Activated T-helper 1 cell treated with anti-CD3 and anti-CD28 coated beads, Interleukin-2, amount 50 U/mL, for 16 hours (primary cell): ENCODE measurements around the gene HIRA.

Experiments used
- DNase-seq, 2 donors: peaks; one replicate each; pipeline ENCODE4 v3.0.0-alpha.2; 2020; ENCODE audit warnings: low read depth in 1 of 2, low spot score in 1 of 2

Gene HIRA

DNA sequence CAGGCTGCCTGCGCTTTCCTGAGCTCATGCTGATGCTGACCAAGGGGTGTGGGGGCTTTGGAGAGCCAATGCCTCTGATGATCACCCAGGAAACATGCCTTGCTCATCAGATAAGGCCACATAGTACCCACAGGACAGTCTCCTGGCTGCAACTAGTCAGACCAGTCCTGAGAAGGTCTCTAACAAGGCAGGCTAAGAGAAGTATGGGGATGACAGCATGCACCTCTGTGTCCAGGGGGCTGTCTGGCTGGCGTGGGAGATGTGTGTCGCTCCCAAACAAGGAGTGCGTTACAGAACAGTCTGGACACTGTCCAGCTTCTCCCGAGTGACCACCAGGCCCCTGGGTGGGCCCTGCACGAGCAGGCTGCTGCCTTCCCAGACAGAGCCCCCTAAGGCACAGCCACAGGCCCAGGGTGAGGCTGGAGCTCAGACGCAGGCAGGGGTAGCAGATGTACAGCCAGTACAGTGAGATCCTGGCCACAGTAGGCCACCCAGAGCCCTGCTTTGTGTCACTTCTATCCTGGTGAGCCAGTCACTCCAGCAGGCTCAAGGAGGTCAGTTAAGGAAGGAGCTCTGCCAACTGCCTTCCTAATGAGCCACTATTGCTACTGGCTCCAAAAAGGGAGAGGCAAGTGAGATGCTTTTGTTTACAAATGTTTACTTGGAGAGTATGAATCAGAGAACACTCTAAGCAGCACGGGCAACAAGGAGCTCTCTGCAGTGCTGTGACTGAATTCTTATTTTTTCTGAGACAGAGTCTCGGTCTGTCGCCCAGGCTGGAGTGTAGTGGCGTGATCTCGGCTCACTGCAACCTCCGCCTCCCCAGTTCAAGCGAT lies 74.0 kb downstream of the HIRA start:
- DNase-seq, result no peak

DNA sequence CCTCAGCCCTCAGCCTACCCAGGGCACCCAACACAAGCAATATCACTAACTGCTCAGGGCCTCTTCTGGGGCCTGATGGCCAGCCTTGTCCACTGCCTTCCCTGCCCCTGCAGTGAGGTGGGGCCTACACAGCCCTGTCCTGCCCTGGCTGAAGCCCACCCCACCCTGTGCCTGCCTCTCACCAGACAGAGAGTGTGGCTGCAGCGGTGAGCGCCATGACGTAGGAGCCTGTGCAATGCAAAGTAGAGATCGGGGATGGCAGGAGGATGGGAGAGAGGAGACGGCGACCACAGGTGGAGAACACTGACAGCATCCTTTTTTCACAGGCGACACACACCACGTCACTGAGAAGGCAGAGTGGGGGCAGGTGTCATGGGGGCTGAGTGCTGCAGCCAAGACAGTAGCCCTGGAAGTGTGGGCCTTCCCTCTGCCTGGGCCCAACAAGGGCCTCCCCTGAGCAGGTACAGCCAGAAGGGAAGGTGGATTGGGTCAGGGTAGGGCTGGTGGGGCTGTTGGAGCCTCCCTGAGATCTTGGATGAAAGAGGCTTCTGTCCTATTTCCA lies 74.7 kb downstream of the HIRA start:
- DNase-seq, result no peak

DNA sequence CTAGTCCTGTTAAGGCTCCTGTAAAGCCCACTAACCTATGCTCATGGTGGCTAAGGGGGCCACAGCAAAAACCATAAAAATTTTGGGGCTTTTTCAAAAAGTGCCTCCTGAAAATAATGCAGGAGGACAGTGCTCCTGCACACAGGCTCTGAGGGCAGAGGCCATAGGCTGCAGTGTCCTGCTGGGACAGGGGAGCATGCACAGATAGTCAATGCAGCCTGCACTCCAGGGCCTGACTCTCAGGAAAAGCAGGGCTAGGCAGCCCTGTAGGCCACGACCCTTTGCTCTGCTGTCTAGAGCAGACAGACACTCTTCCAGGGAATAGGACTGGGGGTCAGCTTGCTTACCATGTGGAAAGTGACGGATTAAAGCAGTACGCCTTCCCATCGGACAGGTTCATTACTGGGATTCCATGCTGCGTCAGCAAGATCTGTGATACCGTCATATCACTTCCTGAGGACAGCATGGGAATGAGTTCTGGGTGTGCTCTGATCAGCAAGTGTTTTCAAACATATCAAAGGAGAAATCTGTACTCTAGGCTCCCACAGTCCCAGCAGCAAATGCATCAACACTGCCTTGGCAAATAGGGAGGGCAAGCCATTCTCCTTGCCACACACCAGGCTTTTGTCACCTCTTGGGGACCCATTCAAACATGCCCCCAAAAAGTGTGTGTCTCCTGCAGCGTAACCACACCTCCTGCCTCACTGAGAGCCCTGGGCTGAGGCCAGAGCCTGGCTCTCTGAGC lies 75.9 kb downstream of the HIRA start:
- no peak for DNase-seq

DNA sequence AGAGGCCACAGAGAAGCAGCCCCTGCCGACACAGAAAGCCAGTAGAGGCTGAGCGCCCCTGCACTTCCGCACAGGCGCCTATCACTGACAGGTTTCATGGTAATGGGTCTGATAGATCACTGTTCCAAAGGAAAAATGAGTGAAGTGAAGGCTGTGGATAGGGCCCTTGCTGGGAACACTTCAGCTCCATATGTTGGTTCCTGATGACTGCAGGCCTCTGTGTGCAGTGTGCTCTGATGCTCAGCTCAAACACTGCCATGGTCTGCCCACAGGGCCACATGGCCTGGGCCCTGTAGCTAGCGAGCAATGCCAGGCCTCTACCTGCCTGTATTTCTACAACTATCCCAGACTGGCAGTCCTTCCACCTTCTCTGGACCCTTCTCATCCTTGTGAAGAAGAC lies 77.3 kb downstream of the HIRA start:
- no peak for DNase-seq

DNA sequence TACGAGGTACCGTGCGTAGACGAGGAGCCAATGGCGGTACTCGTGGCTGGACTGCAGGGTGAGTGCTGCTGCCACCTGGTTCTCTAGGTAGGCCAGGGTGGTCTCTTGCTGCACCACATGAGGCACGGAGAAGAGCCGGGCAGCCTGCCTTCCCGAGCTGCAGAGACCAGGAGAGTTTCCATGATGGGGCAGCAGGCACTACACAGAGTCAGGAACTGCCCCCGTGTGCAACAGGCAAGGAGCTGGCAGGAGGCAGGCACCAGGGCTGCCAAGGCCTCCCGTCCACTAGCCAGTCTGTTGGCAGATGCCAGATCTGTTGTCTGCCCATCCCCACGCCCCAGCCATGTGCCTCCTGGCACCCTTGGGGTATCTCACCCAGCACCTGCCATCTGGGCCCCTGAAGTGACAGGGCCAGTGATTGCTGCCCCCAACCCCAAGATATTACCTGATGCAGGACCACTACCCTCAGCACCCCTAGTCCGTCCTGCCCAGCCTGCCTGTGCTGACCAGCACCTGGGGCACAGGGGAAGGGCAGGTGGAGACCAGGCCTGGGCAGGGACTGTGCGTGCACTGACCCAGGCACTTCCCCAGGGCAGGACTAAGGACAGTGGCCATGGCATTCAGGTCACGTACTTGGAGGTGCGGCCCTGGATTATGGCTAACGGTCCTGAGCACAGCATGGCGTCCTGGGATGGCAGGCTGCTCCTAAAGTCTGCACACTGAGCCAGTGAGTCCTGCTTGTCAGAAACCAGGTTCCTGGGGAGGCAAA lies 78.0 kb downstream of the HIRA start:
- no peak for DNase-seq

DNA sequence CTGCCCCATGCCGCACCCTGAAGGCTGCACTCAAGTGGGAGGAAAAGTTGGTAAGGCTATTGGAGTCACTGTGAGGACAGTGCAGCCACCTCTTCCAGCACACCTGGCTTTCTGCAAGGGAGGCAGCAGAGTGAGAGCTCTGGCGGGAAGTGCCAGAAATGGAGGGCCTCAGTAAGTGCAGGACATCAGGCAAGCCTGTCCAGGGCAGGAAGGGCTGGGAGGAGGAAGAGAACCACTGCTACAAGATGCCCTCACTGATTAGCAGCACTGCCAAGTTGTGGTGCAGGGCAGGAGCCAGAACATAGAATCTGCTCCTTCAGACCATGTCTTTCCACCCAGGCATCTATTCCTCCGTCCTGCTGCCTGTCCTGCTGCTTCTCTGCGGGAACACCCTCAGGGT lies 78.8 kb downstream of the HIRA start:
- DNase-seq, result no peak

DNA sequence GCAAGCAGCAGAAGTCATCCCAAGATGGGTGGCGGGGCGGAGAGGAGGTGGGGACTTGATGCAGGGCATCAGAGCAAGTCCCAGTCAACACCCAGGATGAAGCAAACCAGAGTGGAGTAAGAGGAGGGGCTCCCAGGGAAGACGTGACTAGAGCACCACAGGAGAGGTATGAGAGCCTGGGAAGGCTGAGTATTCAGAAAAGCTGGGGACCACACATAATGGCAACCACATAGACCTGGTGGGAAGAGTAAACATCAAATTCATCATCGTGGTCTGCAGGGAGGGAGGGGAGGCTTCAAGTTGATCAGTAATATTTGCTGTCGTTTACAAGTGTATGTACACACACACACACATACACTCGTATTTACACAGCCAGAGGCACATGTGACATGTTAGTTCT lies 79.3 kb downstream of the HIRA start:
- no peak for DNase-seq

DNA sequence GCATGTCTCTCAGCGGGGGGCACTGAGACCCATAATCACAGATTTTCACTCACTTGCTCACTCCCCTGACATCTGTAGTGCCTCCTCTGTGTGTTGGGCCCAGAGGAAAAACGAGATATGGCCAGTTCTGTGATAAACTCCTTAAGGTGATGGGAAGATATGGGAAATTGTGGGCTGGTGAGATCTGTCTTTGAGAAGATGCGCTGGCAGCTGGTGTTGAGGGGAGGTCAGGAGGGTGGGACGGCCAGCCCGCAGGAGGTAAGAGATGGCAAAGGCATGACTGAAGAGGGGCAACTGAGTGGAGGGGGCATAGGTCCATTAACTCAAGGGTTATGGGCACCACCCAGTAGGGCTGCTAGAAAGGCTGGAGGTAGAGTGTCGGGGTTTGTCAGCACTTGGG lies 79.9 kb downstream of the HIRA start:
- DNase-seq, result no peak

DNA sequence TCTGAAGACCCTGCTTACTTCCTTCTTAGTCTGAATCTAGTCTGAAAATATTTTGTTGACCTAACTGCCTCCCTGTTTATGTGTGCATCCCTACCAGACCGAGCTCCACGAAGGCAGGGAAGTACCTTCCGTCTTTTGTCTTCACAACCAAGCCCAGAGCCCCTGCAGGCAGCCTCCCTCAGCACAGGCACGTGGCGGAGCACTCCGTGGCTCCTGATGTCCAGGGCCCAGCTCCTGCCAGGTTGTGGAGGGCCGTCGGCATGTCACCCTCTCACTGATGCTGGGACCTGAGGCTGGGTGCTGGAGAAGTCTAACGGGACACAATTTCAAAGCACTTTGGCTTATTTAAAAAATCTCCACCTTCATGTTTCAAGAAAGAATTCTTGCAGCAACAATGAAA lies 80.6 kb downstream of the HIRA start:
- no peak for DNase-seq

DNA sequence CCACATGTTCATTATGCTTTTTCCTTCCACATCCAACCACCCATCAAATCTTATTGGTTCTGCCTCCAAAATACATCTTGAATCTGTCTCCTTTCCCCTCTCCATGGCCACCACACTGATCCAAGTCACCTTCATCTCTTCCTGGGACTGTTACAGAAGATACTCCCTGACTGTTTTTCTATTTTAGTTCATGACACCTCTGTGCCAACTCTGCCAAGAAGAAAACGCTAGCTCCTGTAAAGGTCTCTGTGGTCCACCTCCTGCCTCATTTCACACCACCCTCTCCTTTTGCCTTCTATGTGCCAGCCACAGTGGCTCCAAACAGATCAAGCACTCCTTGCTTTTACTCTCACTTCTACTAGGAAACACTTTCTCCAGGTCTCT lies 81.1 kb downstream of the HIRA start:
- DNase-seq, result no peak

DNA sequence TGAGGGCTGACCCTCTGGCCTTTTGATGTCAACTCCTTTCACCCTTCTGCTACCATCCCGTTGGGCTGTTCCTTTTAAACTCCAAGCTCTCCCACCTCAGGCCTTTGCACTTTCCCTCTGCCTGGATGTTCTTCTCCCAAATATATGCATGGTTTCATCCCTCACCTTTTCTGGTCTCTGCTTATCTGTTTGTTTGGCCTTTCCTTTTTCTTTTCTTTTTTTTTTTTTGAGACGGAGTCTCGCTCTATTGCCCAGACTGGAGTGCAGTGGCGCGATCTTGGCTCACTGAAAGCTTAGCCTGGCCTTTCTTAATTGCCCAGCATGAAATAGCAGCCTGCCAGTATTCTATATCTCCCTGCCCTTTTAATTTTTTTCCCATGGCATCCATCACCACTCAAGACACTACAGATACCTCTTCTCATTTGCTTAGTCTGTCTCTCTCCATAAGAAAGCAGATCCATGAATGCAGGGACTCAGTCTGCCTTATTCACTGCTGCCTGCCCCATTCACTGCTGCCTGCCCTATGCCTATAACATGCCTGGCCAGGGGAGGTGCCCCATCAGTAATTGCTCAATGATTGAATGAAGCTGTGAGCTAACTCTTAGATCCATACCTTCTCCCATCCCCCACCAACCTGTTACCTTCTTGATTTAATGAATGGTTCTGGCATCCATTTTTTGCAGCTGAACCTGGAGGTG lies 81.6 kb downstream of the HIRA start:
- no peak for DNase-seq

DNA sequence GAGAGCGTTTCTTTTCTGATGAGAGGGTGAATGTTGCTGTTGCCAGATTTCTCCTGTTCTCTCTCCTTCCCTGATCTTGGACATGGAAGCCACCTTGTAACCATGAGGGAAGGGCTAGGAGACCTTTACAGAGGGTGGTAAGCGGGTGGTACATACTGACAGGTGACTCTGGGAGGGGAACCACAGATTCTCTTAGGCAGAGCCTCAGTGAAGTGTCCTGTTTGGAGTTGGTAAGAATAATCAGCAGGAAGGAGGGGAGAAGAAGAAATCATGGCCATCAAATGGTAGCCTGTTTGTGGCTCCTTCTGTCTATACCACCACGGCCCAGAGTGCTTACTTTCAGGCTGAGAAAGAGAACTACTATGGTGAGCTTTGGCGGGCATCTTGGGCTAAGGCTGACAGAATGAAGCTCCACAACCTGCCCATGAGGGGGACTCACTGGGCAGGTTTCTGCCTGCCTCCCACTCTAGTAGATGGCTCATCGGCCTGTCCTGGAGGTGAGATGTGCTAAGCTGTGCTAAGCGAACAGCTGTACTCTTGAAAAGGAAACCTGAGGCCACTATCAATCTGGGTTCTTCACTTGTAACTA lies 84.8 kb downstream of the HIRA start:
- no peak for DNase-seq

DNA sequence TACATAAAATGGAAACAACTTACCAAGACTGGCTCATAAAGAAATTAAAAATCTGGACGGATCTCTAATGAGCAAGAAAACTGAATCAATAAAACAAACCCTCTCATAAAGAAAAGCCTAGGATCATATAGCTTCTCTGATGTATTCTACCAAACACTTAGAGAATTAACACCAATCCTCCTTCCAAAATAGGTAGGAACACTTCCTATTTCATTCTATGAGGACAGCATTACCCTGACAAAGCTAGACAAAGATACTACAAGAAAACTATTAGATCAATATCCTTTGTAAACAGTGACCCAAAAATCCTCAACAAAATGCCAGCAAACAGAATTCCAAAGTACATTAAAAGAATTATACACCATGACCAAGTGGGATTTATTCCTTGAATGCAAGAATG lies 87.1 kb downstream of the HIRA start:
- DNase-seq, result no peak

DNA sequence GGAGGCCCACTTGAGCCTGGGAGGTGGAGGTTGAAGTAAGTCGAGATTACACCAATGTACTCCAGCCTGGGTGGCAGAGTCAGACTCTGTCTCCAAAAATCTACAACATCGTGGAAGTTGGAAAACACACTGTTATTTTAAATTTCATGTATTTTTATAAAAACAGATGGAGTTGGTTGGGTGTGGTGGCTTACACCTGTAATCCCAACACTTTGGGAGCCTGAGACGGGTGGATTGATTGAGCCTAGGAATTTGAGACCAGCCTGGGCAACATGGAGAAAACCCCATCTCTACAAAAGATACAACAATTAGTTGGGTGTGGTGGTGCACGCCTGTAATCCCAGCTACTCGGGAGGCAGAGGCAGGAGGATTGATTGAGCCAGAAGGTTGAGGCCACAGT lies 88.1 kb downstream of the HIRA start:
- no peak for DNase-seq

DNA sequence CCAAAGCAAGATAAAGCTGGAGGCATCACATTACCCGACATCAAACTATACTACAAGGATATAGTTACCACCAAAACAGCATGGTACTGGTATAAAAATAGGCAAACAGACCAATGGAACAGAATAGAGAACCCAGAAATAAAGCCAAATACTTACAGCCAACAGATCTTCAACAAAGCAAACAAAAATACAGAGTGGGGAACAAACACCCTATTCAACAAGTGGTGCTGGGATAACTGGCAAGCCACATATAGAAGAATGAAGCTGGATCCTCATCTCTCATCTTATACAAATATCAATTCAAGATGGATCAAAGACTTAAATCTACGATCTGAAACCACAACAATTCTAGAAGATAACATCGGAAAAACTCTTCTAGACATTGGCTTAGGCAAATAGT lies 90.0 kb downstream of the HIRA start:
- DNase-seq, result no peak

DNA sequence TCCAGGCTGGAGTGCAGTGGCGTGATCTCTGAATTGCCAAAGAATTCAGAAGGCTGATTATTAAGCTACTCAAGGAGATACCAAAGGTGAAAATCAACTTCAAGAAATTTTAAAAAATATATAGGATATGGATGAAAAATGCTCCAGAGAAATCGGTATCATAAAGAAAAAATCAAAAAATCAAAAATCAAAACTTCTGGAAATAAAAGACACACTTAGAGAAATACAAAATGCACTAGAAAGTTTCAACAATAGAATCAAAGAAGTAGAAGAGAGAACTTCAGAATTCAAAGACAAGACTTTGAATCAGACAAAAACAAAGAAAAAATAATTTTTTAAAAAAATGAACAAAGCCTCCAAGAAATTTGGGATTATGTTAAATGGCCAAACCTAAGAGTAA lies 94.4 kb downstream of the HIRA start:
- DNase-seq, result no peak

DNA sequence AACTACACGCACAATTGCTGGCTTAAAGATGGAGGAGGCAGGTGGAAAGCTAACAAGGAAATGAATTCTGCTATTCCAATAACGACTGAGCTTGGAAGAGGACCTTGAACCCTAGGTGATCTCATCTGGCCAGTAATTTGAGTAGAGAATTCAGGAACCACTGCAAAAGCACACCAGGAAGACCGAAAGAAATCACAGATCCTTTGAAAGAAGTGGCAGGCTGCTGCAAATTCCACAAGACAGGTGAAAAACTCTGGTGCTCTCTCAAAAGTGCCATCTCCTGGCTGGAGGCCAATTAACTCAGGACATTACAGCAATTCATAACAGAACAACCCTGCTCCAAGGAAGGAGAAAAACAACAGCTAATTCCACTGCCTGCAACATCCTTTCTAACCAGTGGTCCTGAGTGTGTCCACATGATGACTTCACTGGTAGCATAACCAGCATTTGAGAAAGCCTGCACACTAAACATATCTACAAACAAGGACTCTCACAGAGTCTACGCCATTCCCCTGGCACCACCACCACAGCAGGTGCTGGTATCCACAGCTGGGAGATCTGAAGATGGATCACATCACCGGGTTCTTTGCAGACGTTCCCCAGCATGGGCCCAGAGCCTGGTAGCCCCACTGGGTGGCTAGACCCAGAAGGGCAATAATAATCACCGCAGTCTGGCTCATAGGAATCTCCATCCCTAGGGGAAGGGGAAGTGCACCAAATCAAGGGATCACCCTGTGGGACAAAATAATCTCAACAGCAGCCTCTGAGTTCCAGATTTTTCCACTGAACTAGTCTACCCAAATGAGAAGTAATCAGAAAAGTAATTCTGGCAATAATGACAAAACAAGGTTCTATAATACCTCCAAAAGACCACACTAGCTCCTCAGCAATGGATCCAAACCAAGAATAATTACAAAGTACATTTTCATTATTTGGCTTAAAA lies 95.1 kb downstream of the HIRA start:
- DNase-seq, result no peak

DNA sequence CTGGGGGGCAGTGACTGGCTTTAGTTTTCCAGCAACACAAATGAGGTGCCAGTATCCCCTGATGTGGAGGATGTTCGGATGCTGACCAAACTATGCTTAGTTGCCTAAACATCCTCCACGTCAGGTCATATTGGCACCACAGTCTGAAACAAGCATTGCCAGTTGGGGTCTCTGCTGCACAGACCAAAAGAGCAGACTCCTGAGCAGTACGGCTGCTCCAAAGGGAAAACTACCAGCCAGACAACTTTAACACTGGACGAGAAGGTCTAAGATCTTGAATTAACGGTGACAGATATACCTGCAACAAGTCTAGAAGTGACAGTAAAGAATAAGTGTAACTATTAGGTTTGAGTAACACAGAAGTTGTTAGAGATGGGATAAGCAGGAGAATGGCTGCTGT lies 99.6 kb downstream of the HIRA start:
- DNase-seq, result no peak

DNA sequence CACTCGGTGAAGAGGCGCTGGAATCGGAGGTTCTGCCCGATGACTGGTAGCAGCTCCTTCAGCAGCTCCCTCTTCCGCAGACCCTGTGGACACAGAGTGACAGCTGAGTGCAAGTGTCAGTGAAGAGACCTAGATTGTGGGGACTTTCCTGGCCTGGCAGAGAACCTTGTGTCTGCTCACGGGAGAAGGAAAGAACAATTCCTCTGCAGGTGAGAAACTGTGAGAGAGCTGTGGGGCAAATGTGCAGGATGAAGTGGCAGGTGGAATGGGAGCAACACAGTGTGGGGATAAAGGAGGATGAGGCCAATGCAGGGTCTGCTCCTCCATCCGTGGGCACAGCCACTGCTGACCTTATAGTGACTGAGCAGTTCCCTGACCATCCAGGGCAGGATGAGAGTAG lies 100.1 kb downstream of the HIRA start:
- DNase-seq, result no peak
